Measurements from ENCODE around the gene PRSS56. TPM values are rescaled to one million over a fixed set of nuclear protein-coding genes. Genes with fewer than 3 reads are reported as not detected.

Gene PRSS56
- total and polyA plus RNA-seq, 3 donors from 2014 or later = 0.86 to 1.2 (median 0.87) TPM

GRCh38 chr2:232487385-232488096 is 32.6 kb upstream of the PRSS56 start, which contains the start of gene ECEL1:
Gene ECEL1 (minus strand): TSS chr2:232487834. CDS start chr2:232486653, 1,181 bp downstream.
- intact Hi-C loops (cut with DNase I; ENCODE audit: low total_unique reads) = no loop called here
- DNase-seq = no peak
- Histone ChIP-seq H3K4me3 (peak within 1 kb of the TSS; percentile 12 to 38), H3K27ac (no peak within 1 kb of the TSS), H3K27me3 (no peaks in the 10 kb centered on the region), H3K36me3 (ENCODE audit: low read depth, missing control alignments) (no peaks in the 10 kb centered on the region), H3K4me1 (peaks cover 4% of the 10 kb centered on the region), H3K9me3 (no peaks in the 10 kb centered on the region)
- TF ChIP-seq CTCF (IDR thresholded peaks at IDR 0.05) = no peak
- no peak for TF ChIP-seq POLR2A (IDR thresholded peaks at IDR 0.05)
- WGBS, 2 donors = 4% methylated on average over 32 of the region's 102 CpGs; no CpG with 5 or more reads in 1 of the 2 donors

- Histone ChIP-seq H3K4me1 (peaks cover 4% of the 10 kb centered on the region), H3K9me3 (no peaks in the 10 kb centered on the region), H3K4me3 (no peak overlapping the region), H3K27me3 (no peaks in the 10 kb centered on the region), H3K36me3 (ENCODE audit: low read depth, missing control alignments) (no peaks in the 10 kb centered on the region), H3K27ac (no peak overlapping the region)
- WGBS, 2 donors = 9 to 53% methylated on average over 4 to 15 of the region's 16 CpGs
- DNase-seq = no peak
- intact Hi-C loops (cut with DNase I; ENCODE audit: low total_unique reads) = no loop called here
- no peak for TF ChIP-seq POLR2A (IDR thresholded peaks at IDR 0.05)
- TF ChIP-seq CTCF (IDR thresholded peaks at IDR 0.05) = no peak
Measured at GRCh38 chr2:232488097-232488711, 32.0 kb upstream of the PRSS56 start.

GRCh38 chr2:232488721-232489300 is 31.4 kb upstream of the PRSS56 start:
- Histone ChIP-seq H3K4me1 (peaks cover 4% of the 10 kb centered on the region), H3K9me3 (no peaks in the 10 kb centered on the region), H3K4me3 (no peak overlapping the region), H3K27me3 (no peaks in the 10 kb centered on the region), H3K27ac (no peak overlapping the region), H3K36me3 (ENCODE audit: low read depth, missing control alignments) (no peaks in the 10 kb centered on the region)
- WGBS, 2 donors = 94% methylated on average over 5 of the region's 5 CpGs
- no peak for DNase-seq
- intact Hi-C loops (cut with DNase I; ENCODE audit: low total_unique reads) = no loop called here
- no peak for TF ChIP-seq POLR2A (IDR thresholded peaks at IDR 0.05)
- no peak for TF ChIP-seq CTCF (IDR thresholded peaks at IDR 0.05)

GRCh38 chr2:232489516-232490220 is 30.5 kb upstream of the PRSS56 start:
- DNase-seq = no peak
- Histone ChIP-seq H3K36me3 (ENCODE audit: low read depth, missing control alignments) (no peaks in the 10 kb centered on the region), H3K4me3 (no peak overlapping the region), H3K4me1 (peaks cover 4% of the 10 kb centered on the region), H3K9me3 (no peaks in the 10 kb centered on the region), H3K27me3 (no peaks in the 10 kb centered on the region), H3K27ac (no peak overlapping the region)
- intact Hi-C loops (cut with DNase I; ENCODE audit: low total_unique reads) = no loop called here
- TF ChIP-seq POLR2A (IDR thresholded peaks at IDR 0.05) (no peak), CTCF (IDR thresholded peaks at IDR 0.05) (no peak)
- WGBS, 2 donors = 81 to 85% methylated on average over 8 to 9 of the region's 9 CpGs

All from testis (tissue), 3 donors.